Activated CD8-positive, alpha-beta T cell treated with anti-CD3 and anti-CD28 coated beads, Interleukin-2, amount 10 ng/mL, durations not matched to agents 7 days and 5 days (primary cell): ENCODE measurements around the gene CXCR6. TPM values are rescaled to one million over a fixed set of nuclear protein-coding genes. Genes with fewer than 3 reads are reported as not detected.

ENCODE experiments used
- total RNA-seq, 2 experiments: library from RNA; stranded (reverse); gene quantifications; one replicate each; pipeline ENCODE4 v1.2.3, GENCODE V29; 2021

The CXCR6 gene
- total RNA-seq, 2 experiments from 2014 or later = 26.5 to 27.6 TPM

Other genes starting within 250 kb of the CXCR6 start
- gene SLC6A20, start 146.9 kb upstream of the CXCR6 start, total RNA-seq = not detected
- gene LZTFL1, start 101.3 kb upstream of the CXCR6 start, total RNA-seq = 1 to 10 TPM; 5.1 to 6.7 TPM
- under 1 TPM in 1 of 2 experiments, not detected in 1; 0.08 TPM for gene CCR9, start 56.9 kb upstream of the CXCR6 start, total RNA-seq
- gene FYCO1, start 52.4 kb downstream of the CXCR6 start, total RNA-seq = 10 to 100 TPM; 16.6 to 19.5 TPM
- not detected for gene XCR1, start 84.0 kb downstream of the CXCR6 start, total RNA-seq